BLaER1 treated with 17β-estradiol and CSF1 and Interleukin-3, amounts not matched to agents 10 nM and 100 nM (cell line): ENCODE measurements around the gene CNTN1.

Experiments
- H3K27ac ChIP-seq, 11 experiments: shearing (Covaris generic); formaldehyde crosslinking; 2 replicates each; pipeline ENCODE4 v1.8.1; 2022
- H3K27me3 ChIP-seq, 11 experiments: shearing (Covaris generic); formaldehyde crosslinking; 2 replicates each; pipeline ENCODE4 v1.8.1; 2022
- H3K36me3 ChIP-seq, 11 experiments: shearing (Covaris generic); formaldehyde crosslinking; 2 replicates each; pipeline ENCODE4 v1.8.1; 2022
- H3K4me1 ChIP-seq, 10 experiments: shearing (Covaris generic); formaldehyde crosslinking; 2 replicates each; pipeline ENCODE4 v1.8.1; 2022
- H3K4me2 ChIP-seq, 11 experiments: shearing (Covaris generic); formaldehyde crosslinking; 2 replicates each; pipeline ENCODE4 v1.8.1; 2022
- H3K4me3 ChIP-seq, 10 experiments: shearing (Covaris generic); formaldehyde crosslinking; 2 replicates each; pipeline ENCODE4 v1.8.1; 2022
- H3K9ac ChIP-seq, 11 experiments: shearing (Covaris generic); formaldehyde crosslinking; 2 replicates each; pipeline ENCODE4 v1.8.1; 2022
- H3K9me3 ChIP-seq, 11 experiments: shearing (Covaris generic); formaldehyde crosslinking; replicated peaks in 1 of 11; 2 replicates each; pipeline ENCODE4 v1.8.1; 2022
- H4K20me1 ChIP-seq, 11 experiments: shearing (Covaris generic); formaldehyde crosslinking; 2 replicates each; pipeline ENCODE4 v1.8.1; 2022
- Cebpa-rat ChIP-seq, 11 experiments: shearing (Covaris generic); IDR thresholded peaks; 2 replicates each; pipeline ENCODE4 v1.8.1; 2022

CNTN1 gene

GRCh38 chr12:40915172-40915571 is 222.9 kb downstream of the CNTN1 start:
- Histone ChIP-seq H3K9ac (no peak overlapping the region), H3K9me3 (no peaks in the 10 kb centered on the region), H3K36me3 (no peaks in the 10 kb centered on the region), H4K20me1 (no peaks in the 10 kb centered on the region), H3K4me2 (no peak overlapping the region), H3K4me1 (no peaks in the 10 kb centered on the region), H3K27ac (no peak overlapping the region), H3K27me3 (no peaks in the 10 kb centered on the region), H3K4me3 (no peak overlapping the region)
- no peak for TF ChIP-seq Cebpa-rat (IDR thresholded peaks at IDR 0.05)

GRCh38 chr12:40917561-40917960 is 225.3 kb downstream of the CNTN1 start:
- no peaks in the 10 kb centered on the region for H3K9me3 ChIP-seq
- no peaks in the 10 kb centered on the region for H3K36me3 ChIP-seq
- no peak overlapping the region for H3K4me2 ChIP-seq
- TF ChIP-seq Cebpa-rat (IDR thresholded peaks at IDR 0.05) = no peak
- H3K27ac ChIP-seq = no peak overlapping the region
- H3K4me1 ChIP-seq = no peaks in the 10 kb centered on the region
- no peak overlapping the region for H3K4me3 ChIP-seq
- no peaks in the 10 kb centered on the region for H3K27me3 ChIP-seq
- H3K9ac ChIP-seq = no peak overlapping the region
- no peaks in the 10 kb centered on the region for H4K20me1 ChIP-seq

- H3K36me3 ChIP-seq = no peaks in the 10 kb centered on the region
- H3K27ac ChIP-seq = no peak overlapping the region
- no peaks in the 10 kb centered on the region for H3K27me3 ChIP-seq
- TF ChIP-seq Cebpa-rat (IDR thresholded peaks at IDR 0.05) = no peak
- no peaks in the 10 kb centered on the region for H3K4me1 ChIP-seq
- H3K4me2 ChIP-seq = no peak overlapping the region
- H3K9ac ChIP-seq = no peak overlapping the region
- H3K4me3 ChIP-seq = no peak overlapping the region
- no peaks in the 10 kb centered on the region for H3K9me3 ChIP-seq
- no peaks in the 10 kb centered on the region for H4K20me1 ChIP-seq
Measured at GRCh38 chr12:40921563-40922163, 229.4 kb downstream of the CNTN1 start.

GRCh38 chr12:40937891-40938290 is 245.7 kb downstream of the CNTN1 start:
- TF ChIP-seq Cebpa-rat (IDR thresholded peaks at IDR 0.05) = no peak

GRCh38 chr12:40942326-40942725 is 250.1 kb downstream of the CNTN1 start:
- no peak overlapping the region for H3K4me2 ChIP-seq
- no peaks in the 10 kb centered on the region for H3K36me3 ChIP-seq
- H3K4me1 ChIP-seq = no peaks in the 10 kb centered on the region
- no peak overlapping the region for H3K4me3 ChIP-seq
- no peak for TF ChIP-seq Cebpa-rat (IDR thresholded peaks at IDR 0.05)
- H4K20me1 ChIP-seq = no peaks in the 10 kb centered on the region
- no peaks in the 10 kb centered on the region for H3K9me3 ChIP-seq
- no peak overlapping the region for H3K27ac ChIP-seq
- no peak overlapping the region for H3K9ac ChIP-seq
- no peaks in the 10 kb centered on the region for H3K27me3 ChIP-seq

More at GRCh38 chr12:40937891-40938290, 245.7 kb downstream of the CNTN1 start:
- Histone ChIP-seq H3K27me3 (no peaks in the 10 kb centered on the region), H3K4me1 (no peaks in the 10 kb centered on the region), H3K36me3 (no peaks in the 10 kb centered on the region), H4K20me1 (no peaks in the 10 kb centered on the region), H3K4me3 (no peak overlapping the region), H3K9me3 (no peaks in the 10 kb centered on the region), H3K27ac (no peak overlapping the region), H3K9ac (no peak overlapping the region), H3K4me2 (no peak overlapping the region)

- H4K20me1 ChIP-seq = no peaks in the 10 kb centered on the region
- H3K27ac ChIP-seq = no peak overlapping the region
- no peaks in the 10 kb centered on the region for H3K9me3 ChIP-seq
- no peak overlapping the region for H3K4me2 ChIP-seq
- no peak overlapping the region for H3K4me3 ChIP-seq
- H3K36me3 ChIP-seq = no peaks in the 10 kb centered on the region
- H3K9ac ChIP-seq = no peak overlapping the region
- no peak for TF ChIP-seq Cebpa-rat (IDR thresholded peaks at IDR 0.05)
- H3K27me3 ChIP-seq = no peaks in the 10 kb centered on the region
- no peaks in the 10 kb centered on the region for H3K4me1 ChIP-seq
Measured at GRCh38 chr12:40945772-40946171, 253.5 kb downstream of the CNTN1 start.

GRCh38 chr12:40946612-40947194 is 254.5 kb downstream of the CNTN1 start:
- Histone ChIP-seq H3K4me3 (no peak overlapping the region), H3K4me1 (no peaks in the 10 kb centered on the region), H3K27me3 (no peaks in the 10 kb centered on the region), H3K27ac (no peak overlapping the region), H3K4me2 (no peak overlapping the region), H3K9ac (no peak overlapping the region), H3K36me3 (no peaks in the 10 kb centered on the region), H4K20me1 (no peaks in the 10 kb centered on the region), H3K9me3 (no peaks in the 10 kb centered on the region)
- TF ChIP-seq Cebpa-rat (IDR thresholded peaks at IDR 0.05) = no peak

GRCh38 chr12:40947797-40948196 is 255.6 kb downstream of the CNTN1 start:
- TF ChIP-seq Cebpa-rat (IDR thresholded peaks at IDR 0.05) = no peak
- Histone ChIP-seq H4K20me1 (no peaks in the 10 kb centered on the region), H3K9me3 (no peaks in the 10 kb centered on the region), H3K9ac (no peak overlapping the region), H3K4me3 (no peak overlapping the region), H3K36me3 (no peaks in the 10 kb centered on the region), H3K27ac (no peak overlapping the region), H3K27me3 (no peaks in the 10 kb centered on the region), H3K4me1 (no peaks in the 10 kb centered on the region), H3K4me2 (no peak overlapping the region)

- Histone ChIP-seq H3K27ac (no peak overlapping the region), H4K20me1 (no peaks in the 10 kb centered on the region), H3K27me3 (no peaks in the 10 kb centered on the region), H3K36me3 (no peaks in the 10 kb centered on the region), H3K9ac (no peak overlapping the region), H3K4me1 (no peaks in the 10 kb centered on the region), H3K9me3 (no peaks in the 10 kb centered on the region), H3K4me3 (no peak overlapping the region), H3K4me2 (no peak overlapping the region)
- TF ChIP-seq Cebpa-rat (IDR thresholded peaks at IDR 0.05) = no peak
Measured at GRCh38 chr12:40953076-40953475, 260.8 kb downstream of the CNTN1 start.

- H3K4me1 ChIP-seq = no peaks in the 10 kb centered on the region
- no peak overlapping the region for H3K27ac ChIP-seq
- H3K36me3 ChIP-seq = no peaks in the 10 kb centered on the region
- no peak for TF ChIP-seq Cebpa-rat (IDR thresholded peaks at IDR 0.05)
- no peak overlapping the region for H3K4me2 ChIP-seq
- no peak overlapping the region for H3K9ac ChIP-seq
- no peaks in the 10 kb centered on the region for H3K27me3 ChIP-seq
- H4K20me1 ChIP-seq = no peaks in the 10 kb centered on the region
- H3K4me3 ChIP-seq = no peak overlapping the region
- no peaks in the 10 kb centered on the region for H3K9me3 ChIP-seq
Measured at GRCh38 chr12:40957417-40957816, 265.2 kb downstream of the CNTN1 start.
